ENCODE measurements around the gene ERN1.
A peak's percentile ranks its signal among the peaks of the same experiment; 100 is the strongest.

The ERN1 gene

GRCh38 chr17:64080174-64080618 lies 49.7 kb downstream of the ERN1 start:
- Histone ChIP-seq H3K4me2 (peak overlapping the region; percentile 11; the same call in 1 of the 2 replicates), H3K27me3 (ENCODE audit: insufficient read depth, low read depth) (no peaks in the 10 kb centered on the region), H4K20me1 (ENCODE audit: insufficient read depth) (no peaks in the 10 kb centered on the region), H2AFZ (ENCODE audit: low read depth) (no peak overlapping the region), H3K36me3 (ENCODE audit: insufficient read depth) (no peaks in the 10 kb centered on the region), H3K9ac (no peak overlapping the region), H3K4me1 (ENCODE audit: low read depth, poor library complexity, severe bottlenecking) (peaks cover 99% of the 10 kb centered on the region), H3K27ac (no peak overlapping the region), H3K4me3 (IDR thresholded peaks at IDR 0.05; ENCODE audit: insufficient read depth, low read depth, low read length) (no peak overlapping the region), H3K79me2 (ENCODE audit: insufficient read depth, low read depth) (peaks cover 25% of the 10 kb centered on the region; the same call in 1 of the 2 replicates)
- no peak for TF ChIP-seq CTCF (conservative IDR thresholded peaks at IDR 0.05; ENCODE audit: low read depth, low read length)

- peak overlapping the region; percentile 91 for H3K4me2 ChIP-seq
- peak overlapping the region; percentile 39; the same call in 1 of the 2 replicates for H3K9ac ChIP-seq
- H3K79me2 ChIP-seq (ENCODE audit: insufficient read depth, low read depth) = peaks cover 19% of the 10 kb centered on the region; the same call in 1 of the 2 replicates
Observed at GRCh38 chr17:64077379-64077778, 52.6 kb downstream of the ERN1 start.

GRCh38 chr17:64075913-64076312 lies 54.0 kb downstream of the ERN1 start:
- Histone ChIP-seq H3K4me3 (IDR thresholded peaks at IDR 0.05; ENCODE audit: insufficient read depth, low read depth, low read length) (no peak overlapping the region), H3K4me1 (ENCODE audit: low read depth, poor library complexity, severe bottlenecking) (peaks cover 74% of the 10 kb centered on the region), H3K36me3 (ENCODE audit: insufficient read depth) (peaks cover 2% of the 10 kb centered on the region; the same call in 1 of the 2 replicates), H3K27me3 (ENCODE audit: insufficient read depth, low read depth) (no peaks in the 10 kb centered on the region), H3K79me2 (ENCODE audit: insufficient read depth, low read depth) (peaks cover 5% of the 10 kb centered on the region; the same call in 1 of the 2 replicates), H2AFZ (ENCODE audit: low read depth) (peak overlapping the region; percentile 60), H3K4me2 (peak overlapping the region; percentile 91), H3K9ac (peak overlapping the region; percentile 39), H3K27ac (peak overlapping the region; percentile 85), H4K20me1 (ENCODE audit: insufficient read depth) (no peaks in the 10 kb centered on the region)
- no peak for TF ChIP-seq CTCF (conservative IDR thresholded peaks at IDR 0.05; ENCODE audit: low read depth, low read length)

More at GRCh38 chr17:64077379-64077778, 52.6 kb downstream of the ERN1 start:
- Histone ChIP-seq H3K4me3 (IDR thresholded peaks at IDR 0.05; ENCODE audit: insufficient read depth, low read depth, low read length) (no peak overlapping the region), H3K27me3 (ENCODE audit: insufficient read depth, low read depth) (no peaks in the 10 kb centered on the region), H2AFZ (ENCODE audit: low read depth) (no peak overlapping the region), H3K36me3 (ENCODE audit: insufficient read depth) (no peaks in the 10 kb centered on the region), H3K27ac (peak overlapping the region; percentile 85), H3K4me1 (ENCODE audit: low read depth, poor library complexity, severe bottlenecking) (peaks cover 89% of the 10 kb centered on the region), H4K20me1 (ENCODE audit: insufficient read depth) (no peaks in the 10 kb centered on the region)
- TF ChIP-seq CTCF (conservative IDR thresholded peaks at IDR 0.05; ENCODE audit: low read depth, low read length) = no peak

GRCh38 chr17:64074704-64075426 lies 55.1 kb downstream of the ERN1 start:
- H3K9ac ChIP-seq = peak overlapping the region; percentile 39; the same call in 1 of the 2 replicates
- TF ChIP-seq CTCF (conservative IDR thresholded peaks at IDR 0.05; ENCODE audit: low read depth, low read length) = no peak
- peak overlapping the region; percentile 85 for H3K27ac ChIP-seq
- H3K36me3 ChIP-seq (ENCODE audit: insufficient read depth) = peaks cover 10% of the 10 kb centered on the region; the same call in 1 of the 2 replicates
- no peaks in the 10 kb centered on the region for H3K27me3 ChIP-seq (ENCODE audit: insufficient read depth, low read depth)
- peaks cover 64% of the 10 kb centered on the region for H3K4me1 ChIP-seq (ENCODE audit: low read depth, poor library complexity, severe bottlenecking)
- H3K4me2 ChIP-seq = peak overlapping the region; percentile 91
- H3K4me3 ChIP-seq (IDR thresholded peaks at IDR 0.05; ENCODE audit: insufficient read depth, low read depth, low read length) = no peak overlapping the region
- H4K20me1 ChIP-seq (ENCODE audit: insufficient read depth) = no peaks in the 10 kb centered on the region
- H2AFZ ChIP-seq (ENCODE audit: low read depth) = no peak overlapping the region
- H3K79me2 ChIP-seq (ENCODE audit: insufficient read depth, low read depth) = no peaks in the 10 kb centered on the region
